GM23338 (cell line): Measurements from ENCODE around the gene SOX11. TPM values are rescaled to one million over a fixed set of nuclear protein-coding genes. Genes with fewer than 3 reads are reported as not detected.

Experiments
- ATAC-seq: fragments of 200-7000 bp; cut with Tn5 transposase; 3 replicates; pipeline ENCODE4 v1.9.1; 2020
- DNase-seq: peaks from one replicate; pipeline ENCODE4 v3.0.0-alpha.2; 2015; ENCODE audit warnings: low spot score
- H2AFZ ChIP-seq: fragments of 200-600 bp; sonication (generic); 2 replicates; pipeline ENCODE4 v1.8.0; 2016; ENCODE audit warnings: antibody characterized with exemption, mild to moderate bottlenecking, moderate library complexity
- H3F3A ChIP-seq: fragments of 200-600 bp; sonication (generic); replicated peaks from 2 replicates; pipeline ENCODE4 v1.8.0; 2017; ENCODE audit warnings: antibody characterized with exemption, mixed run types, low read depth
- H3K27ac ChIP-seq: fragments of 200-600 bp; sonication (generic); 2 replicates; pipeline ENCODE4 v1.6.1; 2016; ENCODE audit warnings: low read depth
- H3K27me3 ChIP-seq: fragments of 200-600 bp; sonication (generic); 2 replicates; pipeline ENCODE4 v1.8.0; 2016; ENCODE audit warnings: mild to moderate bottlenecking, mixed run types, moderate library complexity; ENCODE audit not compliant: insufficient read depth
- H3K36me3 ChIP-seq: fragments of 200-600 bp; sonication (generic); 2 replicates; pipeline ENCODE4 v1.8.0; 2016; ENCODE audit warnings: mild to moderate bottlenecking; ENCODE audit not compliant: insufficient read depth
- H3K4me1 ChIP-seq: fragments of 200-600 bp; sonication (generic); 2 replicates; pipeline ENCODE4 v1.8.0; 2016; ENCODE audit warnings: mild to moderate bottlenecking, moderate library complexity; ENCODE audit not compliant: insufficient read depth
- H3K4me2 ChIP-seq: fragments of 200-600 bp; sonication (generic); 2 replicates; pipeline ENCODE4 v1.7.1; 2017; ENCODE audit warnings: mixed run types
- H3K4me3 ChIP-seq: fragments of 200-600 bp; sonication (generic); 2 replicates; pipeline ENCODE4 v1.6.1; 2016; ENCODE audit warnings: mixed run types
- H3K79me2 ChIP-seq: fragments of 200-600 bp; sonication (generic); replicated peaks from 2 replicates; pipeline ENCODE4 v1.8.0; 2017; ENCODE audit warnings: mild to moderate bottlenecking; ENCODE audit not compliant: insufficient read depth
- H3K9me2 ChIP-seq: fragments of 200-600 bp; sonication (generic); 2 replicates; pipeline ENCODE4 v1.8.0; 2017; ENCODE audit not compliant: insufficient read depth
- H4K20me1 ChIP-seq: fragments of 200-600 bp; sonication (generic); replicated peaks from 2 replicates; pipeline ENCODE4 v1.8.0; 2017; ENCODE audit warnings: mild to moderate bottlenecking; ENCODE audit not compliant: insufficient read depth
- H3K27ac Mint-ChIP-seq: 2 replicates; pipeline ENCODE4 v1.8.0; 2020; ENCODE audit warnings: inconsistent platforms, mild to moderate bottlenecking, moderate library complexity, mixed read lengths
- H3K27me3 Mint-ChIP-seq: 3 replicates; pipeline ENCODE4 v1.8.0; 2022; ENCODE audit warnings: low read depth, mild to moderate bottlenecking, moderate library complexity, mixed read lengths, inconsistent platforms; ENCODE audit not compliant: insufficient read depth, poor library complexity
- H3K36me3 Mint-ChIP-seq: 3 replicates; pipeline ENCODE4 v1.8.0; 2021; ENCODE audit warnings: low read depth, mild to moderate bottlenecking, inconsistent platforms, moderate library complexity, mixed read lengths
- H3K4me1 Mint-ChIP-seq: 3 replicates; pipeline ENCODE4 v1.8.0; 2020; ENCODE audit warnings: mild to moderate bottlenecking, inconsistent platforms, mixed read lengths
- H3K4me3 Mint-ChIP-seq: 3 replicates; pipeline ENCODE4 v1.8.0; 2021; ENCODE audit warnings: moderate library complexity, mild to moderate bottlenecking, inconsistent platforms, mixed read lengths
- H3K9me3 Mint-ChIP-seq: 3 replicates; pipeline ENCODE4 v1.8.0; 2020; ENCODE audit warnings: moderate library complexity, mild to moderate bottlenecking, inconsistent platforms, mixed read lengths
- CREB1 ChIP-seq: fragments of 250-450 bp; sonication (Bioruptor Pico); IDR thresholded peaks from 2 replicates; pipeline ENCODE4 v1.5.0; 2020; ENCODE audit warnings: low read depth, mild to moderate bottlenecking, moderate library complexity
- EZH2 ChIP-seq: fragments of 200-600 bp; sonication (generic); IDR thresholded peaks from one replicate; pipeline ENCODE4 v1.8.0; 2017; ENCODE audit warnings: antibody characterized with exemption, mild to moderate bottlenecking, low read depth; ENCODE audit not compliant: unreplicated experiment
- EZH2phosphoT487 ChIP-seq: fragments of 200-600 bp; sonication (generic); IDR thresholded peaks from one replicate; pipeline ENCODE4 v1.8.1; 2018; ENCODE audit warnings: antibody characterized with exemption; ENCODE audit not compliant: unreplicated experiment
- JUNB ChIP-seq: IDR thresholded peaks from one replicate; pipeline ENCODE4 v1.6.1; 2016; ENCODE audit warnings: antibody characterized with exemption; ENCODE audit not compliant: unreplicated experiment
- NANOG ChIP-seq: IDR thresholded peaks from 2 replicates; pipeline ENCODE4 v1.6.1; 2016; ENCODE audit warnings: antibody characterized with exemption, borderline replicate concordance
- POLR2AphosphoS5 ChIP-seq: IDR thresholded peaks from 2 replicates; pipeline ENCODE4 v1.6.1; 2016; ENCODE audit warnings: antibody characterized with exemption, low read depth
- STAT1 ChIP-seq: IDR thresholded peaks from one replicate; pipeline ENCODE4 v1.6.1; 2016; ENCODE audit warnings: antibody characterized with exemption; ENCODE audit not compliant: unreplicated experiment
- ZNF114 ChIP-seq: fragments of 250-450 bp; sonication (Bioruptor Pico); IDR thresholded peaks from 2 replicates; pipeline ENCODE4 v1.5.0; 2020; ENCODE audit warnings: mild to moderate bottlenecking, moderate library complexity
- ZNF331 ChIP-seq: fragments of 250-450 bp; sonication (Bioruptor Pico); IDR thresholded peaks from 2 replicates; pipeline ENCODE4 v1.5.0; 2020; ENCODE audit warnings: low read depth, mild to moderate bottlenecking, moderate library complexity
- polyA plus RNA-seq: library from polyadenylated mRNA; unstranded; fragments of >200 nt; fragmentation: Nextera tagmentation; extraction: Ambion mirVana; gene quantifications from 2 replicates; pipeline ENCODE4 v1.2.1, GENCODE V29; 2016
- total RNA-seq: library from RNA; depleted of rRNA; stranded (reverse); fragments of >200 nt; shearing (Covaris generic); gene quantifications from 2 replicates; pipeline ENCODE4 v1.2.3, GENCODE V29; 2014
- TF ChIP-seq, protein P1 (sequence below): IDR thresholded peaks from 2 replicates; pipeline ENCODE4 v1.6.1; 2016; ENCODE audit warnings: antibody characterized with exemption
- TF ChIP-seq, protein P2 (sequence below): fragments of 250-450 bp; sonication (Bioruptor Pico); IDR thresholded peaks from 2 replicates; pipeline ENCODE4 v1.5.0; 2020; ENCODE audit warnings: mild to moderate bottlenecking, moderate library complexity
- TF ChIP-seq, protein P3 (sequence below): IDR thresholded peaks from one replicate; pipeline ENCODE4 v1.6.1; 2018; ENCODE audit warnings: antibody characterized with exemption; ENCODE audit not compliant: unreplicated experiment
- TF ChIP-seq, protein P4 (sequence below), 2 experiments: fragments of 200-600 bp in 1 of 2; sonication (generic) in 1 of 2; conservative IDR thresholded peaks; 2 replicates each; pipeline versions ENCODE4 v1.5.1 to v1.6.1; 2016 to 2017; ENCODE audit warnings: antibody characterized with exemption in 2 of 2, low read depth in 2 of 2, mild to moderate bottlenecking in 2 of 2, moderate library complexity in 1 of 2

The SOX11 gene
- total and polyA plus RNA-seq, 2 experiments from 2014 or later = 26.5 to 33.2 TPM

DNA sequence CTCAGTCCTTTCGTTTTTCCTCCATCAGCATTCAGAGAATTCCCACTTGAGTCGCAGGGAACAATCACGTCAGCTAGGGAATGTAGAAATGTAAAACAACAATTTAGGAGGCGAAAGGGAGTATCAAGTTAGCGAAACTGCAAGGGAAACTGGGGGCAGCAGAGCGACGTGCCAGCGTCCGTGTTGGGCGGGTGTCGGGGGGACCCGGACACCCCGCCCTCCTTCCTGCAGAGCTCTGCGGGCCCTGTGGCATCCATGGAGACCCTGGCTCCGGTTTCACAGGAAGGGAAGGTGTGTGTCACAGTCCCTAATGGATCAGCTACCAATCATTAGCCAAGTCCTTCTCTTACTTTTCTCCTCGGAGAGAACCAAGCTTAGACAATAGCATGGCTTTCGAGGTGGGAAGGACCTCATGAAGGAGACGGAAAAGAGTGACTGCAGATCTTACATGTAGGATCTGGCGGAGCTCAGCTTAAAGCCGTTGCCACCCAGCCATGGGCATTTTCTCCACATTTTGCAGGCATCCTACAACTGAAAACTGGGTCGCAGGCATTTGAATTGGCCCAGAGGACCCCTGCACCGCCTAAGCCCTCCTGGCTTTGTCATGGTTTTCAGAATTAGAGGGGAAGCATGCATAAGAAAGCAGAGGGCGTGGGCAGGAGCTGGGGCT is 33.7 kb downstream of the SOX11 start:
- no peaks in the 10 kb centered on the region; the same call in 1 of the 2 replicates for H3K9me2 ChIP-seq
- no peaks in the 10 kb centered on the region for H3K79me2 ChIP-seq
- peak overlapping the region; percentile 69 for H3K4me2 ChIP-seq
- DNase-seq (peak; percentile 97), ATAC-seq (peak; percentile 95)
- H3F3A ChIP-seq = 0 out of 2 replicates have a peak, but pooled peaks cover 5% of the 10 kb centered on the region
- no peaks in the 10 kb centered on the region for H4K20me1 ChIP-seq
- H3K27me3 Mint-ChIP-seq = no peaks in the 10 kb centered on the region
- H3K36me3 ChIP-seq = no peaks in the 10 kb centered on the region
- H3K27ac ChIP-seq = peak overlapping the region; percentile 99
- H3K4me1 ChIP-seq = peaks cover 11% of the 10 kb centered on the region
- H3K4me3 Mint-ChIP-seq = peak overlapping the region; percentile 83
- H3K9me3 Mint-ChIP-seq = no peaks in the 10 kb centered on the region
- H3K36me3 Mint-ChIP-seq = peaks cover 10% of the 10 kb centered on the region
- no peaks in the 10 kb centered on the region for H3K27me3 ChIP-seq
- H2AFZ ChIP-seq = no peak overlapping the region
- peak overlapping the region; percentile 96 for H3K27ac Mint-ChIP-seq
- H3K4me1 Mint-ChIP-seq = peaks cover 46% of the 10 kb centered on the region
- peak overlapping the region; percentile 42 for H3K4me3 ChIP-seq
- no peak for TF ChIP-seq EZH2
- TF ChIP-seq JUNB = peak; percentile 60
- no peak for TF ChIP-seq ZNF331
- TF ChIP-seq EZH2phosphoT487 = no peak
- TF ChIP-seq, protein P1, sequence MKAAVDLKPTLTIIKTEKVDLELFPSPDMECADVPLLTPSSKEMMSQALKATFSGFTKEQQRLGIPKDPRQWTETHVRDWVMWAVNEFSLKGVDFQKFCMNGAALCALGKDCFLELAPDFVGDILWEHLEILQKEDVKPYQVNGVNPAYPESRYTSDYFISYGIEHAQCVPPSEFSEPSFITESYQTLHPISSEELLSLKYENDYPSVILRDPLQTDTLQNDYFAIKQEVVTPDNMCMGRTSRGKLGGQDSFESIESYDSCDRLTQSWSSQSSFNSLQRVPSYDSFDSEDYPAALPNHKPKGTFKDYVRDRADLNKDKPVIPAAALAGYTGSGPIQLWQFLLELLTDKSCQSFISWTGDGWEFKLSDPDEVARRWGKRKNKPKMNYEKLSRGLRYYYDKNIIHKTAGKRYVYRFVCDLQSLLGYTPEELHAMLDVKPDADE = no peak
- TF ChIP-seq STAT1 = no peak
- TF ChIP-seq, protein P2, sequence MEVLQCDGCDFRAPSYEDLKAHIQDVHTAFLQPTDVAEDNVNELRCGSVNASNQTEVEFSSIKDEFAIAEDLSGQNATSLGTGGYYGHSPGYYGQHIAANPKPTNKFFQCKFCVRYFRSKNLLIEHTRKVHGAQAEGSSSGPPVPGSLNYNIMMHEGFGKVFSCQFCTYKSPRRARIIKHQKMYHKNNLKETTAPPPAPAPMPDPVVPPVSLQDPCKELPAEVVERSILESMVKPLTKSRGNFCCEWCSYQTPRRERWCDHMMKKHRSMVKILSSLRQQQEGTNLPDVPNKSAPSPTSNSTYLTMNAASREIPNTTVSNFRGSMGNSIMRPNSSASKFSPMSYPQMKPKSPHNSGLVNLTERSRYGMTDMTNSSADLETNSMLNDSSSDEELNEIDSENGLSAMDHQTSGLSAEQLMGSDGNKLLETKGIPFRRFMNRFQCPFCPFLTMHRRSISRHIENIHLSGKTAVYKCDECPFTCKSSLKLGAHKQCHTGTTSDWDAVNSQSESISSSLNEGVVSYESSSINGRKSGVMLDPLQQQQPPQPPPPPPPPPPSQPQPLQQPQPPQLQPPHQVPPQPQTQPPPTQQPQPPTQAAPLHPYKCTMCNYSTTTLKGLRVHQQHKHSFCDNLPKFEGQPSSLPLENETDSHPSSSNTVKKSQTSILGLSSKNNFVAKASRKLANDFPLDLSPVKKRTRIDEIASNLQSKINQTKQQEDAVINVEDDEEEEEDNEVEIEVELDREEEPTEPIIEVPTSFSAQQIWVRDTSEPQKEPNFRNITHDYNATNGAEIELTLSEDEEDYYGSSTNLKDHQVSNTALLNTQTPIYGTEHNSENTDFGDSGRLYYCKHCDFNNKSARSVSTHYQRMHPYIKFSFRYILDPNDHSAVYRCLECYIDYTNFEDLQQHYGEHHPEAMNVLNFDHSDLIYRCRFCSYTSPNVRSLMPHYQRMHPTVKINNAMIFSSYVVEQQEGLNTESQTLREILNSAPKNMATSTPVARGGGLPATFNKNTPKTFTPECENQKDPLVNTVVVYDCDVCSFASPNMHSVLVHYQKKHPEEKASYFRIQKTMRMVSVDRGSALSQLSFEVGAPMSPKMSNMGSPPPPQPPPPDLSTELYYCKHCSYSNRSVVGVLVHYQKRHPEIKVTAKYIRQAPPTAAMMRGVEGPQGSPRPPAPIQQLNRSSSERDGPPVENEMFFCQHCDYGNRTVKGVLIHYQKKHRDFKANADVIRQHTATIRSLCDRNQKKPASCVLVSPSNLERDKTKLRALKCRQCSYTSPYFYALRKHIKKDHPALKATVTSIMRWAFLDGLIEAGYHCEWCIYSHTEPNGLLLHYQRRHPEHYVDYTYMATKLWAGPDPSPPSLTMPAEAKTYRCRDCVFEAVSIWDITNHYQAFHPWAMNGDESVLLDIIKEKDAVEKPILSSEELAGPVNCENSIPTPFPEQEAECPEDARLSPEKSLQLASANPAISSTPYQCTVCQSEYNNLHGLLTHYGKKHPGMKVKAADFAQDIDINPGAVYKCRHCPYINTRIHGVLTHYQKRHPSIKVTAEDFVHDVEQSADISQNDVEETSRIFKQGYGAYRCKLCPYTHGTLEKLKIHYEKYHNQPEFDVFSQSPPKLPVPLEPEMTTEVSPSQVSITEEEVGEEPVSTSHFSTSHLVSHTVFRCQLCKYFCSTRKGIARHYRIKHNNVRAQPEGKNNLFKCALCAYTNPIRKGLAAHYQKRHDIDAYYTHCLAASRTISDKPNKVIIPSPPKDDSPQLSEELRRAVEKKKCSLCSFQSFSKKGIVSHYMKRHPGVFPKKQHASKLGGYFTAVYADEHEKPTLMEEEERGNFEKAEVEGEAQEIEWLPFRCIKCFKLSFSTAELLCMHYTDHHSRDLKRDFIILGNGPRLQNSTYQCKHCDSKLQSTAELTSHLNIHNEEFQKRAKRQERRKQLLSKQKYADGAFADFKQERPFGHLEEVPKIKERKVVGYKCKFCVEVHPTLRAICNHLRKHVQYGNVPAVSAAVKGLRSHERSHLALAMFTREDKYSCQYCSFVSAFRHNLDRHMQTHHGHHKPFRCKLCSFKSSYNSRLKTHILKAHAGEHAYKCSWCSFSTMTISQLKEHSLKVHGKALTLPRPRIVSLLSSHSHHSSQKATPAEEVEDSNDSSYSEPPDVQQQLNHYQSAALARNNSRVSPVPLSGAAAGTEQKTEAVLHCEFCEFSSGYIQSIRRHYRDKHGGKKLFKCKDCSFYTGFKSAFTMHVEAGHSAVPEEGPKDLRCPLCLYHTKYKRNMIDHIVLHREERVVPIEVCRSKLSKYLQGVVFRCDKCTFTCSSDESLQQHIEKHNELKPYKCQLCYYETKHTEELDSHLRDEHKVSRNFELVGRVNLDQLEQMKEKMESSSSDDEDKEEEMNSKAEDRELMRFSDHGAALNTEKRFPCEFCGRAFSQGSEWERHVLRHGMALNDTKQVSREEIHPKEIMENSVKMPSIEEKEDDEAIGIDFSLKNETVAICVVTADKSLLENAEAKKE = 0 out of 2 replicates have a peak, but pooled peaks have one; percentile 48
- TF ChIP-seq, protein P3, sequence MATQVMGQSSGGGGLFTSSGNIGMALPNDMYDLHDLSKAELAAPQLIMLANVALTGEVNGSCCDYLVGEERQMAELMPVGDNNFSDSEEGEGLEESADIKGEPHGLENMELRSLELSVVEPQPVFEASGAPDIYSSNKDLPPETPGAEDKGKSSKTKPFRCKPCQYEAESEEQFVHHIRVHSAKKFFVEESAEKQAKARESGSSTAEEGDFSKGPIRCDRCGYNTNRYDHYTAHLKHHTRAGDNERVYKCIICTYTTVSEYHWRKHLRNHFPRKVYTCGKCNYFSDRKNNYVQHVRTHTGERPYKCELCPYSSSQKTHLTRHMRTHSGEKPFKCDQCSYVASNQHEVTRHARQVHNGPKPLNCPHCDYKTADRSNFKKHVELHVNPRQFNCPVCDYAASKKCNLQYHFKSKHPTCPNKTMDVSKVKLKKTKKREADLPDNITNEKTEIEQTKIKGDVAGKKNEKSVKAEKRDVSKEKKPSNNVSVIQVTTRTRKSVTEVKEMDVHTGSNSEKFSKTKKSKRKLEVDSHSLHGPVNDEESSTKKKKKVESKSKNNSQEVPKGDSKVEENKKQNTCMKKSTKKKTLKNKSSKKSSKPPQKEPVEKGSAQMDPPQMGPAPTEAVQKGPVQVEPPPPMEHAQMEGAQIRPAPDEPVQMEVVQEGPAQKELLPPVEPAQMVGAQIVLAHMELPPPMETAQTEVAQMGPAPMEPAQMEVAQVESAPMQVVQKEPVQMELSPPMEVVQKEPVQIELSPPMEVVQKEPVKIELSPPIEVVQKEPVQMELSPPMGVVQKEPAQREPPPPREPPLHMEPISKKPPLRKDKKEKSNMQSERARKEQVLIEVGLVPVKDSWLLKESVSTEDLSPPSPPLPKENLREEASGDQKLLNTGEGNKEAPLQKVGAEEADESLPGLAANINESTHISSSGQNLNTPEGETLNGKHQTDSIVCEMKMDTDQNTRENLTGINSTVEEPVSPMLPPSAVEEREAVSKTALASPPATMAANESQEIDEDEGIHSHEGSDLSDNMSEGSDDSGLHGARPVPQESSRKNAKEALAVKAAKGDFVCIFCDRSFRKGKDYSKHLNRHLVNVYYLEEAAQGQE = no peak
- TF ChIP-seq, protein P4, sequence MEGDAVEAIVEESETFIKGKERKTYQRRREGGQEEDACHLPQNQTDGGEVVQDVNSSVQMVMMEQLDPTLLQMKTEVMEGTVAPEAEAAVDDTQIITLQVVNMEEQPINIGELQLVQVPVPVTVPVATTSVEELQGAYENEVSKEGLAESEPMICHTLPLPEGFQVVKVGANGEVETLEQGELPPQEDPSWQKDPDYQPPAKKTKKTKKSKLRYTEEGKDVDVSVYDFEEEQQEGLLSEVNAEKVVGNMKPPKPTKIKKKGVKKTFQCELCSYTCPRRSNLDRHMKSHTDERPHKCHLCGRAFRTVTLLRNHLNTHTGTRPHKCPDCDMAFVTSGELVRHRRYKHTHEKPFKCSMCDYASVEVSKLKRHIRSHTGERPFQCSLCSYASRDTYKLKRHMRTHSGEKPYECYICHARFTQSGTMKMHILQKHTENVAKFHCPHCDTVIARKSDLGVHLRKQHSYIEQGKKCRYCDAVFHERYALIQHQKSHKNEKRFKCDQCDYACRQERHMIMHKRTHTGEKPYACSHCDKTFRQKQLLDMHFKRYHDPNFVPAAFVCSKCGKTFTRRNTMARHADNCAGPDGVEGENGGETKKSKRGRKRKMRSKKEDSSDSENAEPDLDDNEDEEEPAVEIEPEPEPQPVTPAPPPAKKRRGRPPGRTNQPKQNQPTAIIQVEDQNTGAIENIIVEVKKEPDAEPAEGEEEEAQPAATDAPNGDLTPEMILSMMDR (conservative IDR thresholded peaks at IDR 0.05; ENCODE audit: low read depth in 2 of 2) = peak in 1 of 2 experiments; percentile 6; a peak in 1 of 4 replicates
- peak; percentile 71 for TF ChIP-seq CREB1 (CRISPR knock-in tag)
- TF ChIP-seq ZNF114 (CRISPR knock-in tag) = peak; percentile 68; the same call in 1 of the 2 replicates
- no peak for TF ChIP-seq POLR2AphosphoS5
- TF ChIP-seq NANOG = peak; percentile 64
